IMR-90 (cell line): Measurements from ENCODE around the gene PRPF6.

Experiments
- CTCF ChIP-seq: conservative IDR thresholded peaks from 2 replicates; pipeline ENCODE4 v1.5.1; 2012; ENCODE audit warnings: mild to moderate bottlenecking, low read depth, low read length, improper control_type of control experiment
- MXI1 ChIP-seq: IDR thresholded peaks from 2 replicates; pipeline ENCODE4 v1.6.1; 2012; ENCODE audit warnings: low read depth, mild to moderate bottlenecking, low read length, moderate library complexity, borderline replicate concordance
- POLR2A ChIP-seq: IDR thresholded peaks from 2 replicates; pipeline ENCODE4 v1.6.1; 2012; ENCODE audit warnings: mild to moderate bottlenecking, low read depth, low read length
- RAD21 ChIP-seq: IDR thresholded peaks from 2 replicates; pipeline ENCODE4 v1.6.1; 2012; ENCODE audit warnings: low read length, improper control_type of control experiment
- SMC3 ChIP-seq: fragments of 150-350 bp; IDR thresholded peaks from 2 replicates; pipeline ENCODE4 v1.6.1; 2016; ENCODE audit warnings: low read depth, mild to moderate bottlenecking, antibody characterized with exemption, low read length, moderate library complexity

DNA sequence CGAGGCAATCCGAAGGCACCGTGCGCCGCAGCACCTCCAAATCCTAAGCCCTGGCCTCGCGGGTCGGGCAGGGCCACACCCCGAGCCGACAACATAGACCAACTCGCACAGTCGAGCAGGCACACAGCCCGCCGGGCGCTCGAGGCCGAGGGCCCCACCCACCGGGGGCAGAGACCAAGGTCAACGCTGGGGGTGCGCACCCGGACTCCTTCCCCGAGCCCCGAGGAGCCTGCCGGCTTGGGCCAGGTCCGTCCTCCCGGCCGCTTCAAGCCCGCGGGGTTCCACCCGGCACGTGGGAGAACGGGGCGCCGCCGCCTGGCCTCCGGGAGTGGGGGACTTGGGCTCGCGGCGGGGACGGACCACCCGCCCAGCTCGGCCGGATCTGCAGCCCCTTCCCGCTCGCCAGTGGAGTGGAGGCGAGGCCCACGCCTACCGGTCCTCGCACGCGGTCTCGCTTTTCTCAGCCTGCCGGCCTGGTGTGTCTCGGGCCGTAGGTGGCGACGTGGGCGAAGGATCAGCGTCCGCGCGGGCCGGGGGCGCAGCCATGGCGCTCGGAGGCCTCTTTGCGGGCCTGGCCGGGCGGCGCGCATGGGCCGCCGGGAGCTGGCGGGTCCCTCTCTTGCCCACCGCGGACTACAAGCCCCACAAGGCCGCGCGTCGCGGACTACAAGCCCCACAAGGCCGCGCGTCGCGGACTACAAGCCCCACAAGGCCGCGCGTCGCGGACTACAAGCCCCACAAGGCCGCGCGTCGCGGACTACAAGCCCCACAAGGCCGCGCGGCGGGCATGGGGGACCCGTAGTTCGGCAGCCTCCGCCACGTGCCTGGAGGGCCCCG, 24.9 kb upstream of the PRPF6 start, which contains the start of gene UCKL1:
- no peak for TF ChIP-seq CTCF
- TF ChIP-seq MXI1, result peak; percentile 95
- TF ChIP-seq POLR2A, result peak; percentile 33; the same call in 1 of the 2 replicates
- TF ChIP-seq SMC3, result no peak
- no peak for TF ChIP-seq RAD21
